ENCODE data around the gene IL1RAPL1.
"Not testable (repeated sequence)": the region's sequence is repeated elsewhere in the genome, so short reads cannot be mapped to it uniquely, and the experiment has no call there.

IL1RAPL1 gene

GRCh38 chrX:29122817-29123216 lies 535.6 kb downstream of the IL1RAPL1 start:
- not testable (repeated sequence) for DNase-seq (ENCODE audit: low spot score)

DNA sequence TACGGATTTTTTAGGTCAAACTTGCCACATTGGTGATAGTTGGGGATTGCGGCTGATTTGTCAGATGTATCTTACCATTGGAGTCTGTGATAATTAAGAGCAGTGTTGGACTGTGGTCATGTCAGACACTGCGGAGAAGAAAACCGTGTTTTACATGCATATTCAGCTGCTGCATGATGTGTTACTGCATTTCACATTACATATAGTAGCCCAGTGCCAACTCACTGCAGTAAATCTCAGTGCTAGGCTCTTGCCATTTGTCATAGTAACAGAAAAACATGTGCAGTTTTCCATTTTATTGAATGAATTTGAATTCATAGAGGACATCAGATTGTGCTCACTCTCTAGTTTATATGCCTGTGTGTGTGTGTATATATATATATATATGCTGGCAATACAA lies 543.7 kb downstream of the IL1RAPL1 start:
- no peak for DNase-seq (ENCODE audit: low spot score)

- no peak for DNase-seq (ENCODE audit: low spot score)
These were observed 549.7 kb downstream of the IL1RAPL1 start for GRCh38 chrX:29136904-29137303.

DNA sequence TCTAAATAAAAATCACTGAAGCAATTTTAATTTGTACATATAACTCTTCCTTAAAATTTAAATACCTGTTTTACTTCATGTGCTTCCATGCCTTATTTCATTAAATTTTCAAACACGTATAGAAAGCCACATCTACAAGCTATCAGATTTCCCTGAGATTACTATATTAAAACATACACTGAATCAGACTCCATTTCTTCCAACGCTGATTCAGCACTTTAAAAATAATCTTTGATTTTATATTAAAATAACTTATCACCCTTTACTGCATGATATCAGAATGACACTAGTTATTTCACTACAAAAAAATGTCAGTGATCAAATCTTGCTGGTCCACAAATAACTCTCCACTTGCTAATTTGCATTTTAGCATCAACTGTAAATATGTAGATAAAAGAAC lies 550.8 kb downstream of the IL1RAPL1 start:
- DNase-seq (ENCODE audit: low spot score): no peak

- no peak for DNase-seq (ENCODE audit: low spot score)
These were observed 556.1 kb downstream of the IL1RAPL1 start for GRCh38 chrX:29143356-29143755.

GRCh38 chrX:29143756-29144155 lies 556.5 kb downstream of the IL1RAPL1 start:
- DNase-seq (ENCODE audit: low spot score): no peak

- no peak for DNase-seq (ENCODE audit: low spot score)
These were observed 558.1 kb downstream of the IL1RAPL1 start for GRCh38 chrX:29145316-29145715.

- no peak for DNase-seq (ENCODE audit: low spot score)
These were observed 561.3 kb downstream of the IL1RAPL1 start for GRCh38 chrX:29148511-29148910.

DNA sequence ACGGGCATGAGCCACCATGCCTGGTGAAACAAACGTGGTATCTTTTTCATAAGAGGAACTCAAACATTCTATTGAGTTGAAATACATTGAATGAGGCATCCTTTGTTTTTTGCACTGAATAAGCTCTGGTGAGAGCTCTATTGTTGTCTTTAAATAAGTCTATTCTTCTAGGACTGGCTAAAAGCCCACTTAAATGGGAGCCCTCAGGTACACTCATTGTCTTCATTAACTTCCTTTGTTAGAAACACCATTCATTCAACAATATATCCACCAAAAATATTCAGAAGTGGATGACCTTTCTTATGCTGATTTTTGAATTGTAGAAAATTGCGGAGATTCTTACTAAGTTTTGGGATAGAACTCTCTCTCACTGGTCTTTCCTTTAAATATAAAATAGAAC lies 568.0 kb downstream of the IL1RAPL1 start:
- peak; percentile 2 for DNase-seq (ENCODE audit: low spot score)

- DNase-seq (ENCODE audit: low spot score): no peak
These were observed 585.6 kb downstream of the IL1RAPL1 start for GRCh38 chrX:29172880-29173279.

GRCh38 chrX:29187264-29187663 lies 600.0 kb downstream of the IL1RAPL1 start:
- DNase-seq (ENCODE audit: low spot score): no peak

GRCh38 chrX:29196501-29196900 lies 609.3 kb downstream of the IL1RAPL1 start:
- no peak for DNase-seq (ENCODE audit: low spot score)

DNA sequence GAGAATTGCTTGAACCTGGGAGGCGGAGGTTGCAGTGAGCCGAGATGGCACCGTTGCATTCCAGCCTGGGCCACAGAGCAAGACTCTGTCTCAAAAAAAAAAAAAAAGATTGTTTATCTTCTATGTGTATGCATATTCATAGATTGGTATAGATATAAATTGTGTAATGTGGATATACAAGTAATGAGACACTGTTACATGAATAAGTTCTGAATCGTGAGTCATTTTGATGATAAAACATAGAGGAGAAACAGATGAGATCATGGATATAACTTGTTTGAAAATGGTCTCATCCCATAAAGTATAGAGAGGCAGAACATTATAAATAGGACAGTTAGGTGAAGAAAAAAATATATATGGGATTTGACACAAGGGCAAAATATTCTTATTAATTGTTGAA lies 628.0 kb downstream of the IL1RAPL1 start:
- DNase-seq (ENCODE audit: low spot score): no peak

GRCh38 chrX:29225670-29226069 lies 638.4 kb downstream of the IL1RAPL1 start:
- DNase-seq (ENCODE audit: low spot score): no peak

DNA sequence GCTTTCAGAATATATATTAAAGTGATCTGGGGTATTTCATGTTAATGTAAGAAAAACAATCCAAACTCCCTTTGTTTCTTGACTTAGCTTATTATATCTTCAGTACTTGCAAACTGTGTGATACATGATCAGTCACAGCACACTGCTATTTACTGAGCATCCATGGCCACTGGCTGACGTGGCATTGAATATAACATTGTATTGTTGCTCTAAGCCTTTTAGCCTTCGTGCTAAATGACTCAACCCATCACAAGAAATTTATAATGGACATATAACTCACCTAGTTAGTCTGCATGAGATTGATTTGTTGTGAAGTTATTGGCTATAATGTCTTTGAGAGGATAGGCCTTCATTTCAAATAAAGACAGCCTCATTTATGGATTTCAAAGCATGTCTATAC lies 642.6 kb downstream of the IL1RAPL1 start:
- DNase-seq (ENCODE audit: low spot score): no peak

GRCh38 chrX:29231800-29232199 lies 644.6 kb downstream of the IL1RAPL1 start:
- DNase-seq (ENCODE audit: low spot score): peak; percentile 10

GRCh38 chrX:29233592-29234183 lies 646.4 kb downstream of the IL1RAPL1 start:
- no peak for DNase-seq (ENCODE audit: low spot score)

DNA sequence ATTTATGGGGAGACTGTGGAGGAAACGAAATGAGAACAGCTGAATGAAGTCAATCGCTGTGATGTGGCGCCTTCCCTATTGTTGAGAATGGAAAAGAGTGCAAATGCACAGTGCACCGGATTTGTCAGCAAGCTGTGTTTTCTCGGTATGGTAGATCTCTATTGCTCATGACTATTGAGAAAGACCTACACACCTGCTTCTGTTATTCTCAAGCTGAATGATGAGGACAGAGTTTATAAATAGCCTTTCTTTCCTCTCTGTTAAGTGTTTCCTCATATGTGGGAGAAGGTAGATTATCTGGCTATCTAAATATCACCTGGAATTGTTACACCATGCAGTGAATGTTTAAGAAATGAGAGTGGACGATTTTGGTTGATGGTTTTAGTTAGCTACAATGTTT lies 650.7 kb downstream of the IL1RAPL1 start:
- DNase-seq (ENCODE audit: low spot score): no peak

DNA sequence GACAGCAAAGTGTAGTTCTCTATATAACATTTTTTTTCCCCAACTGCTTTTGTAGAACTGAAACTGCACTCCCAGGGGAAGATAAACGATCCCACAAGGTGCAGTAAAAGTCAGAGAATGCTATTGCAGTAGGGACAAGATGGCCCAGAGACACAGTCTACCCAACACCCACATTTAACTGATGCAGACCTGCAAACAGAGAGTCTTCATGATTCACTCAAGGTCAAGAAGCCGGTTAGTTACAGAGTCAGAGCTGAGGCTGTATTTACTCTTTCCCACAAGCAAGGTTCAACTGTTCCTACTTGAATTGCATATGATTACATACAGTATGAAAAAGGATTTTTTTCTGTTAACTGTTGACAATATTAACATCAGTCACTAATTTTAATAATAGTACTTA lies 654.6 kb downstream of the IL1RAPL1 start:
- DNase-seq (ENCODE audit: low spot score): no peak

GRCh38 chrX:29242856-29243255 lies 655.6 kb downstream of the IL1RAPL1 start:
- no peak for DNase-seq (ENCODE audit: low spot score)

DNA sequence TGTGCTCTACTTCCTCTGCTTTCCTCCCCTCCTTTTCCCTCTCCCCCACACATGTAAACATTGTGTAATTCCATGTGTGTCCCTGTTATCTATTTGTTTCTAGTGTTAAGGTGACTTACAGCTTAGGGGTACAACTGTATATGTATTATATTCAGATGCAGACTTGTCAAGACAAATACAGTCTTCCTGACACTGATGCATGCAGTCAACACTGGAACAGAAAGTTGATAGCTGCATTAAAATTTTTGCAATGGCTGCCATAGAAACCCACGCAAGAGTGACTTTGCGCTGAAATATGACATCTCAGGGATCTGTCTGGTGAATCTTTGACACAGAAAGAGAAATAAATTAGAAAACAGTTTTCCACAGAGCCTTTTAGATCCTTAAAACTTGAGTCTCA lies 656.7 kb downstream of the IL1RAPL1 start:
- no peak for DNase-seq (ENCODE audit: low spot score)

GRCh38 chrX:29254515-29254914 lies 667.3 kb downstream of the IL1RAPL1 start:
- DNase-seq (ENCODE audit: low spot score): no peak

- DNase-seq (ENCODE audit: low spot score): no peak
These were observed 670.3 kb downstream of the IL1RAPL1 start for GRCh38 chrX:29257521-29257920.

DNA sequence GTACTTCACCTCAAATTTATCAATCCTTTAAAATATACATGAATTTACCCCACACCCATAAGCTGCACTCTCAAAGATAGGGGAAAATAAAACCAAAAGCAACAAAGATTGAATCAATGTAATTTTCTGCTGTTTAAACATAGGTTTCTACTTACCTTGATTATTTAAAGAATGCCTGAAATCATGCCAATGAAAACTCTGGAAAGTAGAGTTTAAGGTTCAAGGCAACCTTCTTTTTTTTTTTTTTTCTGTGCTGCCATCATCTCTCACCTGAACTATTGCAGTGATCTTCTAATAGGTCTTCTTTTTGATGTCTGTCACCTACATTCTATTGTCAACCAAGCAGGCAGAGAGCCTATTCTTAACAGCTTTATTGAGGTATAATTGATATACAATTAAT lies 682.1 kb downstream of the IL1RAPL1 start:
- no peak for DNase-seq (ENCODE audit: low spot score)

DNA sequence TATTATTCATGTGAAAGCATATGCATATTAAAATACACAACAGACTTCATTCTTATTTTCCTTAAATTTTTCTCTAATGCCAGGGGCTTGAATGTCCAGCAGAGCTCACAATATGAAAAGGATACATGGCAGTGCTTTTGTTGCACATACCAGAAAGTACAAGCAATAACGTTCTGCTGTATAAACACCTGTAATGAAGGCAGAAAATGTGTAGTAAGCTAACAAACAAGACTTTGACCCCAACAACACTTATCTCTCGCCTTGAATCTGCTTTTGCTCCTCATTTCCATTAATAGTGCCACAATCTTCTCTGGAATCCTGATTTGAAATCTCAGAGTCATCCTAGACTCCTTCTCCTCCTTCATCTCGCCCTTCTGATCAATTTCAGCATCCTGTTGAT lies 687.3 kb downstream of the IL1RAPL1 start:
- DNase-seq (ENCODE audit: low spot score): no peak

Measured in putamen (tissue), 1 donor.